ENCODE data around the gene G6PD. TPM values are rescaled to one million over a fixed set of nuclear protein-coding genes. Genes with fewer than 3 reads are reported as not detected.

The G6PD gene
- total and polyA plus RNA-seq, 2 of the 8 experiments (the other 6 are each of a cell fraction or from before 2014, with no cell fraction given) = 47.3 to 55.1 TPM

DNA sequence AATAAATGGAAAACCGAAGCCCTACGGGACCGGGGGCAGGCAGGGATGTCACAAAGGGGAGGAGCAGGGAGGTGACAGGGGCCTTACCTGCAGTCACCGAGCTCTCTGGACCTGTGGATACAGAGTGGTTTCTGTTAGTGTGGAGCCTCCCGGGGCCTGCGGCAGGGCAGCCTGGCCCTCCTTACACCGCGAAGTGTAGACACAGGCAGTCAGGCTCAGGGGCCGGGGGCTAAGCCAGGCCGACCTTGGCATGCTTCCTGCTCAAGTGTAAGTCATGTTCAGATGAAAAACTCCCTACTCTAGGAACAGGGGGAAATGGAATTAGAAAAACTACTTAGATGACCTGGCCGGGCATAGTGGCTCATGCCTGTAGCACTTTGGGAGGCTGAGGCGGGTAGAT, 34.9 kb downstream of the G6PD start:
- no peak overlapping the region for H3K4me3 ChIP-seq (ENCODE audit: extremely low read depth in 1 of 4, insufficient read depth in 2 of 4, low read depth in 3 of 4, low read length in 4 of 4)
- no peak overlapping the region for H4K5ac ChIP-seq (ENCODE audit: insufficient read length, low read depth, low read length)
- no peaks in the 10 kb centered on the region for H3K4me1 ChIP-seq (replicated peaks in 1 of 4; ENCODE audit: control insufficient read depth in 3 of 4, insufficient read depth in 4 of 4, low read length in 3 of 4)
- H4K91ac ChIP-seq (replicated peaks; ENCODE audit: insufficient read length, low read length) = no peak overlapping the region
- ChIA-PET CTCF (ENCODE audit: partially characterized antibody) (no interaction called here), POLR2A (ENCODE audit: partially characterized antibody) (no interaction called here)
- H2AFZ ChIP-seq (ENCODE audit: low read length) = no peak overlapping the region
- H3K4ac ChIP-seq (replicated peaks; ENCODE audit: insufficient read length, low read depth, low read length) = no peak overlapping the region
- H3K9me3 ChIP-seq (ENCODE audit: insufficient read depth in 2 of 2, low read depth in 1 of 2, low read length in 1 of 2) = no peaks in the 10 kb centered on the region
- H2BK15ac ChIP-seq (ENCODE audit: low read length) = no peak overlapping the region
- no peaks in the 10 kb centered on the region for H3K27me3 ChIP-seq (replicated peaks in 1 of 4; ENCODE audit: control insufficient read depth in 3 of 4, extremely low read depth in 1 of 4, insufficient read depth in 3 of 4, low read length in 3 of 4)
- FAIRE-seq (no peak), DNase-seq (ENCODE audit: low read depth in 1 of 2, low spot score in 2 of 2) (no peak)
- H3K79me1 ChIP-seq (ENCODE audit: low read depth, low read length) = no peaks in the 10 kb centered on the region
- no peak overlapping the region for H2BK120ac ChIP-seq (replicated peaks; ENCODE audit: low read depth, low read length)
- no peak overlapping the region for H4K8ac ChIP-seq (ENCODE audit: extremely low read depth, insufficient read depth, low read length)
- H2BK12ac ChIP-seq (ENCODE audit: low read depth, low read length) = no peak overlapping the region
- no peaks in the 10 kb centered on the region for H4K20me1 ChIP-seq (replicated peaks in 1 of 2; ENCODE audit: control insufficient read depth in 1 of 2, insufficient read depth in 2 of 2, low read length in 2 of 2)
- peaks cover 6% of the 10 kb centered on the region for H3K23me2 ChIP-seq (ENCODE audit: low read depth, low read length)
- no peak overlapping the region for H2AK5ac ChIP-seq (ENCODE audit: low read depth, low read length)
- no peak overlapping the region for H3K23ac ChIP-seq (ENCODE audit: insufficient read length)
- H2BK20ac ChIP-seq (ENCODE audit: low read length) = no peak overlapping the region
- H2BK5ac ChIP-seq (ENCODE audit: low read depth, low read length) = no peak overlapping the region
- no peak overlapping the region for H3K56ac ChIP-seq (replicated peaks; ENCODE audit: insufficient read length, low read depth, low read length)
- H3K18ac ChIP-seq (ENCODE audit: extremely low read depth, low read length) = no peak overlapping the region
- no peaks in the 10 kb centered on the region for H3K36me3 ChIP-seq (ENCODE audit: control insufficient read depth in 2 of 4, insufficient read depth in 4 of 4, low read length in 3 of 4)
- no peak overlapping the region for H3K27ac ChIP-seq (ENCODE audit: low read depth, low read length)
- H3K14ac ChIP-seq (ENCODE audit: insufficient read length) = no peak overlapping the region
- H3K4me2 ChIP-seq (ENCODE audit: insufficient read depth in 1 of 2, low read depth in 2 of 2, low read length in 2 of 2) = no peak overlapping the region
- 94% methylated on average over 7 of the region's 12 CpGs; no CpG with 5 or more reads in 1 of the 2 experiments for WGBS, 2 experiments (ENCODE audit: extremely low coverage in 1 of 2, insufficient coverage in 1 of 2, insufficient read length in 1 of 2, insufficient replicate concordance in 2 of 2, low coverage in 1 of 2, low lambda C conversion rate in 2 of 2, missing lambda C conversion rate in 1 of 2)
- no peaks in the 10 kb centered on the region for H3K79me2 ChIP-seq (ENCODE audit: control insufficient read depth in 1 of 2, insufficient read depth in 2 of 2, low read length in 2 of 2)
- no peak overlapping the region for H3K9ac ChIP-seq (replicated peaks in 1 of 4; ENCODE audit: extremely low read depth in 1 of 4, low read depth in 3 of 4, low read length in 3 of 4)
- TF ChIP-seq ZNF274 (IDR thresholded peaks at IDR 0.05; ENCODE audit: borderline replicate concordance, extremely low read depth, low read length) (no peak), RXRA (IDR thresholded peaks at IDR 0.05; ENCODE audit: insufficient read depth, low read depth, low read length) (no peak), KDM5A (IDR thresholded peaks at IDR 0.05; ENCODE audit: low read length) (no peak), RNF2 (IDR thresholded peaks at IDR 0.05; ENCODE audit: borderline replicate concordance, low read depth, low read length, missing control alignments, poor library complexity, severe bottlenecking) (no peak), MAFK (IDR thresholded peaks at IDR 0.05; ENCODE audit: low read depth, low read length) (no peak), POLR2AphosphoS5 (IDR thresholded peaks at IDR 0.05; ENCODE audit: low read depth, low read length) (no peak), JUN (IDR thresholded peaks at IDR 0.05; ENCODE audit: low read depth, low read length) (no peak), SP2 (IDR thresholded peaks at IDR 0.05; ENCODE audit: low read length) (no peak), TAF1 (IDR thresholded peaks at IDR 0.05; ENCODE audit: low read depth, low read length) (no peak), FOSL1 (IDR thresholded peaks at IDR 0.05; ENCODE audit: insufficient read depth, low read depth, low read length) (no peak), SAP30 (IDR thresholded peaks at IDR 0.05; ENCODE audit: insufficient read depth, insufficient replicate concordance, low read length) (no peak), RBBP5 (IDR thresholded peaks at IDR 0.05; ENCODE audit: borderline replicate concordance, low read depth, low read length) (no peak)
- TF ChIP-seq, protein P1, sequence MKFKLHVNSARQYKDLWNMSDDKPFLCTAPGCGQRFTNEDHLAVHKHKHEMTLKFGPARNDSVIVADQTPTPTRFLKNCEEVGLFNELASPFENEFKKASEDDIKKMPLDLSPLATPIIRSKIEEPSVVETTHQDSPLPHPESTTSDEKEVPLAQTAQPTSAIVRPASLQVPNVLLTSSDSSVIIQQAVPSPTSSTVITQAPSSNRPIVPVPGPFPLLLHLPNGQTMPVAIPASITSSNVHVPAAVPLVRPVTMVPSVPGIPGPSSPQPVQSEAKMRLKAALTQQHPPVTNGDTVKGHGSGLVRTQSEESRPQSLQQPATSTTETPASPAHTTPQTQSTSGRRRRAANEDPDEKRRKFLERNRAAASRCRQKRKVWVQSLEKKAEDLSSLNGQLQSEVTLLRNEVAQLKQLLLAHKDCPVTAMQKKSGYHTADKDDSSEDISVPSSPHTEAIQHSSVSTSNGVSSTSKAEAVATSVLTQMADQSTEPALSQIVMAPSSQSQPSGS (IDR thresholded peaks at IDR 0.05; ENCODE audit: low read length) = no peak

Measured in H1 (cell line).